ENCODE results near the gene MCOLN3. TPM values are rescaled to one million over a fixed set of nuclear protein-coding genes. Genes with fewer than 3 reads are reported as not detected.

MCOLN3 gene
- 1.7 to 3.8 TPM (median 3.6 TPM) in 5 replicates for total RNA-seq (2022; extraction: Qiagen RNA extraction; ENCODE audit: low read depth)

DNA sequence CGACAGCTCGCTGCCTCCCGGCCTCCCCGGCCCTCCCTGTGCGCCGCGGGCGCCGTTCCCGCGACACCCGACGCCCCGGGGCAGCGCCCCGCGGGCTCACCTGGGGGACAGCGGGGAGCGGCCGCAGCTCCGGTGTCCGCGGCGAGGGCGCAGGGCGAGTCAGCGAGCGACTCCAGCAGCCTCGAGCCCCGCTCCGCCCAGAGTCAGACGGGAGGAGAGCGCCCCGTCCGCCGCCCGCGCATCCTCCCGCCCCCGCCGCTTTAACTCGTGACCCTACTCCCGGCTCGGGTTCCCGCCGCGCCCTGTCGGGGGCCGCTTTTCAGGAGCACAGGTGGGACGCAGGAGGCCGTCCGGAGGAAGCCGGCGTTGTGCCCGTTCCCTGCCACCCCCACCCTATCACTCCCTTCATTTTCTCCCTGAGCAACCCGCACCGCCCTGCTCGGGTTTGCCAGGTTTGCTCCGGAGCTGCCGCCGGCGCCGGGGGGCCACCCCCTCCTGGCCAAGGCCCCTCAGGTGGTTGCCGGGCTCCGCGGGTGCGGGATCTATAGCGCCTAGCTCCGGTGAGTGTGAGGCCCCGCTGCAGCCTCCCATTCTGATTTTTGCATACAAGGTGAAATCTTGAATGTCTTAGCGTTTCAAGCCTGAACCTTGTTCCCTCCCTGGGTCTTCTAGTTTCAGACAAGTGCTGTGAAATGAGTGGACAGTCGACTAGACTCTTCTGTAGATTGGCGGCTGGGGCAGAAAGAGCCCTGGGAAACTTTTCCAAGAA lies at the start of gene MCOLN3:
Gene MCOLN3 (minus strand): TSS at position 205 of the 769 bp plus-strand sequence. CDS start 3,140 bp downstream, outside the sequence.

GRCh38 chr1:84996846-84997666 lies 51.2 kb downstream of the MCOLN3 start, which contains the start of gene MCOLN2:
Gene MCOLN2, minus strand, starts transcription at chr1:84997113. Its CDS starts 241 bp downstream, at chr1:84996872.

Other genes starting within 250 kb of the MCOLN3 start
- gene LPAR3, start 155.3 kb downstream of the MCOLN3 start, total RNA-seq (2022; extraction: Qiagen RNA extraction; ENCODE audit: low read depth) = 0.16 to 0.39 TPM (median 0.35 TPM) in 5 replicates
- gene MCOLN2, start 51.4 kb downstream of the MCOLN3 start, total RNA-seq (2022; extraction: Qiagen RNA extraction; ENCODE audit: low read depth) = 0.73 to 2.8 TPM (median 2.3 TPM) in 5 replicates
- 0.31 to 1.1 TPM (median 0.74 TPM) in 5 replicates for gene SYDE2, start 152.5 kb upstream of the MCOLN3 start, total RNA-seq (2022; extraction: Qiagen RNA extraction; ENCODE audit: low read depth)
- 20.2 to 32.4 TPM (median 21.1 TPM) in 5 replicates for gene C1orf52, start 211.2 kb upstream of the MCOLN3 start, total RNA-seq (2022; extraction: Qiagen RNA extraction; ENCODE audit: low read depth)
- 13.3 to 19.0 TPM (median 16.1 TPM) in 5 replicates for gene BCL10, start 228.1 kb upstream of the MCOLN3 start, total RNA-seq (2022; extraction: Qiagen RNA extraction; ENCODE audit: low read depth)

Data from A549 treated with RU486 at 1 μM for 4 hours (cell line).